HG03039 (cell line): ENCODE results near the gene OBSCN.

Experiments
- ATAC-seq: cut with Tn5 transposase; IDR thresholded peaks from one replicate; pipeline ENCODE4 v1.9.1; 2021; ENCODE audit warnings: mild to moderate bottlenecking, moderate library complexity; ENCODE audit not compliant: unreplicated experiment

OBSCN gene

DNA sequence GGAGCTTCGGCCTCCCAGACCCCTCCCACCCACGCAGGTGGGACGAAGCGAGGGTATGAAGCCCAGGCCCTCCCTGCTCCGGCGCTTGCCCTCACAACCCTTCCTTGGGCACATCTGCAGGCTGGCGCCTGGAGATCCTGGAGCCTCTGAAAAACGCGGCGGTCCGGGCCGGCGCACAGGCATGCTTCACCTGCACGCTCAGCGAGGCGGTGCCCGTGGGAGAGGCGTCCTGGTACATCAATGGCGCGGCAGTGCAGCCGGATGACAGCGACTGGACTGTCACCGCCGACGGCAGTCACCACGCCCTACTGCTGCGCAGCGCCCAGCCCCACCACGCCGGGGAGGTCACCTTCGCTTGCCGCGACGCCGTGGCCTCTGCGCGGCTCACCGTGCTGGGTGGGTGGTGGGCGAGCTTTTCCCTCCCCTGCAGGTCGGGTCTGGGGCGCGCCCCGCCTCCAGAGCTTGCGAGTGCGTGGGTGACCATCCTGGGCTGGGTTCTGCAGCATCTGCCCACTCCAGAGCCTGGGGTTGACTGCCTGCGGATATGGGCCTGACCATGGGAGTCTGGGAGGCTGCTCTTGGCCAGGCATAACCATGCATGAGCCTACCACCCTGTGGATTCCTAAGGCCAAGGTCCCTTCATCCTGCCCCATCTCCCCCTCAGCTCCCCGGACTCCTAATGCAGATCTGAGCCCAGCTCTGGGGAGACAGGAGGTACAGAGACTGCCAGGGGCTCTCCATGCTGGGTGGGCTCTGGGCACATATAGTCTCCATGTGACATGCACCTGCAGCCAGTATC is 108.9 kb downstream of the OBSCN start:
- ATAC-seq: no peak

GRCh38 chr1:228317411-228317828 is 109.6 kb downstream of the OBSCN start:
- ATAC-seq: no peak

DNA sequence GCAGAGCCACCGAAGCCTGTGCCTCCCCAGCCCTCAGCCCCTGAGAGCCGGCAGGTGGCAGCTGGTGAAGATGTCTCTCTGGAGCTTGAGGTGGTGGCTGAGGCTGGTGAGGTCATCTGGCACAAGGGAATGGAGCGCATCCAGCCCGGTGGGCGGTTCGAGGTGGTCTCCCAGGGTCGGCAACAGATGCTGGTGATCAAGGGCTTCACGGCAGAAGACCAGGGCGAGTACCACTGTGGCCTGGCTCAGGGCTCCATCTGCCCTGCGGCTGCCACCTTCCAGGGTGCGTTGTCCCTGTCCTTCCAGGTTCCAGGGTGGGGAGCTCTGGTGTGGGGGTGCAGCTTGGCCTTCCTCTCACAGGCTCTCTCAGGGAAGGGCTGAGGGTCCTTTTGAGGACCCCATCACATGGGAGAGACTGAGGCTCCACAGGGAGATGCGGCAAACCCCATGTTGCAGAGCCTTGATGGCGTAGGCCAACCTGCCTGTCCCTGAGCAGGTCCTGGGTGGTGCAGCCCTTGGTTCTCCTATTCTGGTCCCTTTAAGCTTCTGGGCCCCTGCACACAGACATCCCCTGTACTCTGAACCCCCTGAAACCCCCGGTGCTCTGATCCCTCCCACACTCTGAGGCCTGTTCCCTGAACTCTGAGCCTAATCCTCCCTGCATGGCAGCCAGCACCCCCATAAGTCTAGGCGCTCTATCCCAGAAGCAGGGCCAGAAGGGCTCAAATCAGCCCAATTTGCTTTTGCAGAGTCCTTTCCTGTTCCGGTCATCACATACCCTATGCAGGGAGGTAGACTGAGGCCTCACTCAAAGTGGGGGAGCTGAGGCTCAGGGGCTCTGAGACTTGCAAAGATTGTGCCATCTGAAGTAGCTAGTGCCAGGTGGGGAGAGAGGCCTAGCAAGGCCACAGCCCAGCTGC is 110.3 kb downstream of the OBSCN start:
- no peak for ATAC-seq

DNA sequence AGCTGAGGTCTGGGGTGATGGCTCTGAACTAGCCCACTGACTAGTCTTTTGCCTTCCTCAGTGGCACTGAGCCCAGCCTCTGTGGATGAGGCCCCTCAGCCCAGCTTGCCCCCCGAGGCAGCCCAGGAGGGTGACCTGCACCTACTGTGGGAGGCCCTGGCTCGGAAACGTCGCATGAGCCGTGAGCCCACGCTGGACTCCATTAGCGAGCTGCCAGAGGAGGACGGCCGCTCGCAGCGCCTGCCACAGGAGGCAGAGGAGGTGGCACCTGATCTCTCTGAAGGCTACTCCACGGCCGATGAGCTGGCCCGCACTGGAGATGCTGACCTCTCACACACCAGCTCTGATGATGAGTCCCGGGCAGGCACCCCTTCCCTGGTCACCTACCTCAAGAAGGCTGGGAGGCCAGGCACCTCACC is 111.0 kb downstream of the OBSCN start:
- ATAC-seq: no peak

DNA sequence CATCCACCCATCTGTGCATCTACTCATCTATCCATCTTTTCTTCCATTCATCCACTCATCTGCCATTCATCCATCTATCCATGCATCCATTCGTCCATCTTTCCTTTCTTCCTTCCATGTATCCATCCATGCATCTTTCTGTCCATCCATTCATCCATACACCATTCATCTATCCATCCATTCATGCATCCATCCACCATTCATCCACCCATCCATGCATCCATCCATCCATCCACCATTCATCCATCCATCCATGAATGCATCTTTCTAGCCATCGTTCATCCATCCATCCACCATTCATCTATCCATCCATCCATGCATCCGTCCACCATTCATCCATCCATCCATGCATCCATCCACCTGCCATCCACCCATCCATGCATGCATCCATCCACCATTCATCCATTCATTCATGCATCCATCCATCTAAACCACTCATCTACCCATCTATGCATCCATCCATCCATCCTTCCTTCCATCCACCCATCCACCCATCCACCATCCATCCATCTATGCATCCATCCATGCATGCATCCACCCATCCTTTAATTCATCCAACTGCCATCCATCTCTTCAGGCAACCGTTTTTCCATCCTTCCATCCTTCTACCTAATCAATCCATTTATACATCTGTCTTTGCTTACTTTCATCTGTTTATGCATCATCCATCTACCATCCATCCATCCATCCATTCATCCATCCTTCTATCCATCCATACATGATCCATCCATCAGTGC is 111.7 kb downstream of the OBSCN start:
- ATAC-seq: no peak

DNA sequence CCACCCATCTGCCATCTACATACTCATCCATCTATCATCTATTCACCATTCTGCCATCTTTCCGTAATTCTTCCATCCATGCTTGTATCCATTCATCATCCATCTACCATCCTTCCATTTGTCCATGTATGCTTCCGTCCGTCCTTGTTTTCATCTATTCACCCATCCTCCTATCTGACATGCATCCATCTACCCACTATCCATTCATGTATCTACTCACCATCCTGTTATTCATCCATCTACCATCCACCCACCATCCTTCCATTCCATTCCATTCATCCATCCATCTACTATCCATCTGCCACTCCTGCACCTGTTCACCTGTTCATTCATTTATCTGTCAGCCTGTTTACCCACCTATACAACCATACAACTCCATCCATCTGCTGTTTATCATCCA is 112.5 kb downstream of the OBSCN start:
- ATAC-seq: no peak

- no peak for ATAC-seq
Observed at GRCh38 chr1:228321435-228321834, 113.6 kb downstream of the OBSCN start.

GRCh38 chr1:228321895-228322294 is 114.1 kb downstream of the OBSCN start:
- ATAC-seq: no peak

DNA sequence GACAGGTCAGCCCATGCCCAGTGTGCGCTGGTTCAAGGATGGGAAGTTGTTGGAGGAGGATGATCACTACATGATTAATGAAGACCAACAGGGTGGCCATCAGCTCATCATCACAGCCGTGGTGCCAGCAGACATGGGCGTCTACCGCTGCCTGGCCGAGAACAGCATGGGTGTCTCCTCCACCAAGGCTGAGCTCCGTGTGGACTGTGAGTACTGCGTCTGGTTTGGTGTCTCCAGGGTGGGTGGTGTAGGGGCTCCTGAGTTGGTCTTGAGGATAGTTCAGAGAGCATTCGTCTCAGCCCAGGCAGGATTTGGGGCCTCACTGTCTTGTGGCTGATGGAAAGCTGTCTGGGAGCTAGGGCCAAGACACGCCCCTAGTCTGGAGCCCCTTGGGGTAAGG is 115.6 kb downstream of the OBSCN start:
- no peak for ATAC-seq

GRCh38 chr1:228325267-228325666 is 117.4 kb downstream of the OBSCN start:
- ATAC-seq: no peak

DNA sequence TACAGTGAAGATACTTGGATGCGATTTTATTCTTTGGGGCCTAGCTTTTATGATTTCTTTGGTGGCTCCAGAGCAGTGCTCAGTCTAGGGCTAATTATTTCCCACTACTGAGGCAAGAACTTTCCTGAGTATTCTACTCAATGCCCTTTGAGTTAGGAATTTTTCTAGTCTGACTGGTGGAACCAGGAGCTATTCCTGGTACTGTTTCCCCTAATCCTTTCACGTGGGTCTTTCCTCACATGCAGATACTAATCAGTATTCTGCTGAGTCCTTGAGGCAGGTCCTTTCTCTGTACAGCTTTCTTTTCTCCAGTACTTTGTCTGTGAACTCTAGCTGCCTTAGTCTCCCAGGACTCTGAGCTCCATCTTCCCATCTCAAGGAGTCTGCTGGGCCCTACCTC is 122.0 kb downstream of the OBSCN start:
- no peak for ATAC-seq

DNA sequence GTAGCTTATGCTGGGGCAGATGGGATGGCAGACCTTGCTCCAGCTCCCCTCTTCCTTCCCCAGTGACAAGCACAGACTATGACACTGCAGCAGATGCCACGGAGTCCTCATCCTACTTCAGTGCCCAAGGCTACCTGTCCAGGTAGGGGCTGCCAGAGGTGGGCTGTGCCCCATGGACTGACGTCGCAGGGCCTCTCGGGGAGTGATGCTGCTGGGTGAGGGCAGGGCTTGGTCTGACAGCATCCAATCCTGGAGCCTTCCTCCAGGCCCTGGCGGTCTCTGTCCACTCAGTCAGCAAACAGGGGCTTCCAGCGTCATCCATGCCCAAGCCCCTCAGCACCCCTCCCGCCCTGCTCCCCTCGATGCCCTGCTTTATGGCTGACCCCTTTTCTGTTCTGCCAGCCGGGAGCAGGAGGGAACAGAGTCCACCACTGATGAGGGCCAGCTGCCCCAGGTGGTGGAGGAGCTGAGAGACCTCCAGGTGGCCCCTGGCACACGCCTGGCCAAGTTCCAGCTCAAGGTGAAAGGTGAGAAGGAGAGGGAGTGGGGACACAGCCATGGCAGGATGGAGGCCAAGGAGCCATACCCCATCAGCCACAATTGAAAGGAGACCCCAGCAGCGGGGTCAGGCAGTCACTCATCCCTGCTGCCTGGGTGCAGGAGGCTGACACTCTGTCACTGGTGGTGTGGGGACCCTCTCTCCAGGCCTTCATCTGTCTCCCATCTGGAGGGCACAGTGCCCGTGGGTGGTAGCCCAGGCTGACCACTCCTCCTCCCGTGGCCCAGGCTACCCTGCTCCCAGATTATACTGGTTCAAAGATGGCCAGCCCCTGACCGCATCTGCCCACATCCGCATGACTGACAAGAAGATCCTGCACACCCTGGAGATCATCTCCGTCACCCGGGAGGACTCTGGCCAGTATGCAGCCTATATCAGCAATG is 125.2 kb downstream of the OBSCN start:
- ATAC-seq: no peak

GRCh38 chr1:228333739-228334115 is 125.9 kb downstream of the OBSCN start:
- no peak for ATAC-seq

- ATAC-seq: no peak
Observed at GRCh38 chr1:228334226-228334935, 126.5 kb downstream of the OBSCN start.

DNA sequence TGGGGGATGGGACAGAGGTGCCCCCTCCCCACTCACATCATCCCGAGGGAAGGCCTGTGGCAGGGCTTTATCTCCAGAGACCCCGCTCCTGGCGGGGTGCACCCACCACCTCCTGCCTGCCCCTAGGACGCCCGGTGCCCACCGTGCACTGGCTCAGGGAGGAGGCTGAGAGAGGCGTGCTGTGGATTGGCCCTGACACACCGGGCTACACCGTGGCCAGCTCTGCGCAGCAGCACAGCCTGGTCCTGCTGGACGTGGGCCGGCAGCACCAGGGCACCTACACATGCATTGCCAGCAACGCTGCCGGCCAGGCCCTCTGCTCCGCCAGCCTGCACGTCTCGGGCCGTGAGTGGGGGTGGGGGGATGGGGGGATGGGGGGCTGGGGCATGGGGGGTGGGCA is 127.1 kb downstream of the OBSCN start:
- no peak for ATAC-seq

GRCh38 chr1:228335406-228336307 is 127.8 kb downstream of the OBSCN start:
- ATAC-seq: no peak

- no peak for ATAC-seq
Observed at GRCh38 chr1:228336308-228337030, 128.6 kb downstream of the OBSCN start.

DNA sequence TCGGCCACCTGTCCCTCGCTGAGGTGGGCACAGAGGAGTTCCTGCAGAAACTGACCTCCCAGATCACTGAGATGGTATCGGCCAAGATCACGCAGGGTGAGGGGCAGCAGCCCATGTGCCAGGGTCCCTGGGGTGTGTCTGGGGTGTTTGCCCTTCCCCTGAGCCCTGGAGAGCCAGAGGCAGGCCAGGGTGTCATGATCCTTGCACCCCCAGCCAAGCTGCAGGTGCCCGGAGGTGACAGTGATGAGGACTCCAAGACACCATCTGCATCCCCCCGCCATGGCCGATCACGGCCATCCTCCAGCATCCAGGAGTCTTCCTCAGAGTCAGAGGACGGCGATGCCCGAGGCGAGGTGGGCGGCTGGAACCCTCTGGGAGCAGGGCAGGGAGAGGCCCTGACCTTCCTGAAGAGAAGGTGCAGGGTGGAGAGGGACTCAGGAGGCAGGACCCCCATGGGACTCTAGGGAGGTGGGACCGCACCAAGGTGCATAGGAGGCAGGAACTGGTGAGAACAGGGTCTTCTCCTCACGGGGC is 129.3 kb downstream of the OBSCN start:
- ATAC-seq: no peak
